ENCODE results near the gene ST6GALNAC3.

The ST6GALNAC3 gene

DNA sequence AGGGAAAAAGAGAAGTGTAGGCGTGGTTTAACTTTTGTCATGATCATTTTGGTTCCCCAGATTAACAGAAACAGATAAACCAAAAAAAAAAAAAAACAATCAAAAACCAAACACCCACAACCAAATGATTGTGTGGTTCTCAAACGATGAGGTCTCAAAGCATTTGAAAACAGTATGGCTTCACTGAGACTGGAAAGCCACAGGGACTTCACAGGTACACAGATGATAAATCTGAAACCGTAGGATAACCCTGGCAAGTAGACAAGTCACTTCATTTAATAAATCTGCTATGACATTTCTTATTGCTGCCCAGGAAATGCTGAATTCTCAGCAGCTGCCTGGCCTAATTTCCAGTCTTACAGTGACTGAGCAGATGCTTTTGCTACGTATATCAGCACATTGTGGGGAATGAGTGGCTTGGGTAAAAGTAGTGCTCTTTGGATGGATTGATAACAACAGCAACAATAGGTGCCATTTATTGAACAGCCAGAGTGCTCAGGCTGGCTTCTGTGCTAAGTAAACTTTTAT, 6.1 kb downstream of the ST6GALNAC3 start:
- no peak for DNase-seq (ENCODE audit: low read depth)
- H3K4me3 ChIP-seq (ENCODE audit: control insufficient read depth, low read depth, low read length): no peak overlapping the region
- TF ChIP-seq, protein P1, sequence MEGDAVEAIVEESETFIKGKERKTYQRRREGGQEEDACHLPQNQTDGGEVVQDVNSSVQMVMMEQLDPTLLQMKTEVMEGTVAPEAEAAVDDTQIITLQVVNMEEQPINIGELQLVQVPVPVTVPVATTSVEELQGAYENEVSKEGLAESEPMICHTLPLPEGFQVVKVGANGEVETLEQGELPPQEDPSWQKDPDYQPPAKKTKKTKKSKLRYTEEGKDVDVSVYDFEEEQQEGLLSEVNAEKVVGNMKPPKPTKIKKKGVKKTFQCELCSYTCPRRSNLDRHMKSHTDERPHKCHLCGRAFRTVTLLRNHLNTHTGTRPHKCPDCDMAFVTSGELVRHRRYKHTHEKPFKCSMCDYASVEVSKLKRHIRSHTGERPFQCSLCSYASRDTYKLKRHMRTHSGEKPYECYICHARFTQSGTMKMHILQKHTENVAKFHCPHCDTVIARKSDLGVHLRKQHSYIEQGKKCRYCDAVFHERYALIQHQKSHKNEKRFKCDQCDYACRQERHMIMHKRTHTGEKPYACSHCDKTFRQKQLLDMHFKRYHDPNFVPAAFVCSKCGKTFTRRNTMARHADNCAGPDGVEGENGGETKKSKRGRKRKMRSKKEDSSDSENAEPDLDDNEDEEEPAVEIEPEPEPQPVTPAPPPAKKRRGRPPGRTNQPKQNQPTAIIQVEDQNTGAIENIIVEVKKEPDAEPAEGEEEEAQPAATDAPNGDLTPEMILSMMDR (IDR thresholded peaks at IDR 0.05; ENCODE audit: control insufficient read depth, insufficient read depth, low read depth, low read length, missing control alignments): no peak

DNA sequence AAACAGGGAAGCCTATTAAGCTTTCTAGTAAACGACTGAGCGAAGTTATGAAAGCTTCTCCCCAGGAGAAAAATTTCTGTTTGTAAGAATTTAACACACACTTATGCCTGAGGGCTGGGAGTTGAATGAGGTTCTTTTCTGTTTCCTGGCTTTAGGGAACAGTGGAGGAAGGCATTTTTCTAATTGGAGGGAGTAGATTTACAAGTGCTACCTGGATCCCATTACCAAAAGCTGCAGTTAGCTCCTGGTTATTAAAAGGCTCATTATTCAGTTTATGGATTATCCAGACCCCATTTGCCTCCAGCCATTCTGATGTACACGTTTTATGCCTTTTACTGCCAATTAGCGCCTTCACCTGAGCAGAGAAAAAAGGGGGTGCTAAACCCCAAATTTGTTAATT, 7.5 kb downstream of the ST6GALNAC3 start:
- no peak for DNase-seq (ENCODE audit: low read depth)
- H3K4me3 ChIP-seq (ENCODE audit: control insufficient read depth, low read depth, low read length): no peak overlapping the region
- TF ChIP-seq, protein P1 (IDR thresholded peaks at IDR 0.05; ENCODE audit: control insufficient read depth, insufficient read depth, low read depth, low read length, missing control alignments): no peak

DNA sequence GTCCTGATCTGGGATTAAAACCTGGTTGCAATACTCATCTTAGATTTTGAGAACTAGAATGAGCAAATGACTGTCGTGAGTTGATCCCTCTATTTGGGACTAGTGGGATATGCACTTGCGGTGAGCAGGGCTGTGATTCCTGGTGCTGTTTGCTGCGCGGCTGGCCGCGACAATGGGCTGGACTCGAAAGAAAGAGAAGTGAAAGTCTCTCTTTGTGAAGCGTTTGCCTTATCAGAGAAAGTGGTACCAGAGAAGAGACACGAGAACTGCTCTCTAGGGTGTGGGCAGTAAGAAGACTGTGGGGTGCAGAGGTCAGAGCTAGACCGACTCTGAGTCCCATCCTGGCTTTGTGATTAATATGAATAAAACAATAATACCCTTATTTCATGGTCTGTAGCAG, 8.6 kb downstream of the ST6GALNAC3 start:
- TF ChIP-seq, protein P1 (IDR thresholded peaks at IDR 0.05; ENCODE audit: control insufficient read depth, insufficient read depth, low read depth, low read length, missing control alignments): no peak
- DNase-seq (ENCODE audit: low read depth): no peak
- H3K4me3 ChIP-seq (ENCODE audit: control insufficient read depth, low read depth, low read length): no peak overlapping the region

DNA sequence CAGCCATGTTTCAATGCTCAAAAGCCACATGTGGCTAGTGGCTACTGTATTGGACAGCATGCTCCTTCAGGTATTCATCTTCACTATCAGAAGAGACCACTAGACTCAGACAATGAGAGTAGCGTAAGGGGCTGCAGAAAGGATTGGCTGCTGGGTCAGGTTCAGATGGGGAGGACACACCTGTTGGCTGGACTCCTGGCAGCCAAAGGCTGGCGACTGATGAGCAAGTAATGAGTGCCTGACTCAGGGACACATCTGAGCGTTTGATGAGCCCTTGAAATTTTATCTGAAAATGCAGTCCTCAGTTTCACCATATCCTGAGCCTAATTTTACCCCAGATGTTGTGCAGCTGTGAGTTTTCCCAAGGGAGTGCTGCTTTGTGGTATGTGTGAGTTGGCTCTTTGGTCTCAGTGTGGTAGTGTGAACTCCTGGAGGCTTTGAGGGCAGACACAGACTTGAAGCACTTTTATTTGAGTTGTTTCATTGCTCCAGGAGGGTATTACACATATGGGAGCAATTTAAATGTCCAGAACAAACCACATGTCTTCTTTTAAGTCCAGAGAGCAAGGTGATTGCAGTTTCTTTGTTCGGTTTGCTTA, 9.6 kb downstream of the ST6GALNAC3 start:
- TF ChIP-seq, protein P1 (IDR thresholded peaks at IDR 0.05; ENCODE audit: control insufficient read depth, insufficient read depth, low read depth, low read length, missing control alignments): no peak
- H3K4me3 ChIP-seq (ENCODE audit: control insufficient read depth, low read depth, low read length): no peak overlapping the region
- peak; percentile 13 for DNase-seq (ENCODE audit: low read depth)

DNA sequence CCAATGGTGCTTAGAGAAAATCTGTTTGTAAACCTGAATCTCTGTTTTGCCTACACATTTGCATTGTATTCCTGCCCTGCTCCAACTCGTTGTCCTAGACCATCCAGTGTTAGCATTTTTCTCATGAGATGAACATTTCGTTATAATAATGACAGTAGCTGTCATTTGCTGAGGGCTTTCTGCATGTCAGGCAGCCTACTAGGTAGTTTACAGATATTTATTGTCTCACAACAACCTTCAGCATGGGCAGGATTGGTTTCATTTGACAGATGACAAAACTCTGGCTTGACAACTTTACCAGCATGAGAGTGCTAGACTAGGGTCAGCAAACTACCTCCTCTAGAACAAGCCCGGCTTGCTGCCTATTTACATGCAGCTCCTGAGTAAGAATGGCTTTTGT, 10.1 kb downstream of the ST6GALNAC3 start:
- TF ChIP-seq, protein P1 (IDR thresholded peaks at IDR 0.05; ENCODE audit: control insufficient read depth, insufficient read depth, low read depth, low read length, missing control alignments): no peak
- no peak overlapping the region for H3K4me3 ChIP-seq (ENCODE audit: control insufficient read depth, low read depth, low read length)
- no peak for DNase-seq (ENCODE audit: low read depth)

- TF ChIP-seq, protein P1 (IDR thresholded peaks at IDR 0.05; ENCODE audit: control insufficient read depth, insufficient read depth, low read depth, low read length, missing control alignments): no peak
- no peak overlapping the region for H3K4me3 ChIP-seq (ENCODE audit: control insufficient read depth, low read depth, low read length)
- DNase-seq (ENCODE audit: low read depth): no peak
Observed at GRCh38 chr1:76086109-76086508, 11.6 kb downstream of the ST6GALNAC3 start.
